ENCODE results near the gene ELP5. TPM values are rescaled to one million over a fixed set of nuclear protein-coding genes. Genes with fewer than 3 reads are reported as not detected.

The ELP5 gene
- total and polyA plus RNA-seq, 2 experiments from 2014 or later: 38.3 to 41.4 TPM

- Mint-ChIP-seq H3K4me1 (peaks cover 65% of the 10 kb centered on the region), H3K9me3 (no peaks in the 10 kb centered on the region; the same call in 2 of the 3 replicates), H3K27ac (peak overlapping the region; percentile 99), H3K4me3 (peak overlapping the region; percentile 70), H3K36me3 (ENCODE audit: low read depth) (peaks cover 3% of the 10 kb centered on the region; the same call in 2 of the 3 replicates), H3K27me3 (ENCODE audit: insufficient read depth, low read depth, poor library complexity) (peaks cover 37% of the 10 kb centered on the region)
- no peaks in the 10 kb centered on the region for H3K27me3 ChIP-seq (ENCODE audit: insufficient read depth)
- peak overlapping the region; percentile 90 for H3K4me2 ChIP-seq
- ATAC-seq (peak; percentile 81), DNase-seq (ENCODE audit: low spot score) (peak; percentile 100)
- peaks cover 55% of the 10 kb centered on the region for H3K4me1 ChIP-seq (ENCODE audit: insufficient read depth)
- H3K9me2 ChIP-seq (ENCODE audit: insufficient read depth): no peaks in the 10 kb centered on the region
- peak overlapping the region; percentile 88 for H3K27ac ChIP-seq (ENCODE audit: low read depth)
- peak overlapping the region; percentile 70 for H3K4me3 ChIP-seq
- H4K20me1 ChIP-seq (replicated peaks; ENCODE audit: insufficient read depth): no peaks in the 10 kb centered on the region; the same call in 1 of the 2 replicates
- H2AFZ ChIP-seq: no peak overlapping the region
- peaks cover 45% of the 10 kb centered on the region for H3K79me2 ChIP-seq (replicated peaks; ENCODE audit: insufficient read depth)
- TF ChIP-seq CTCF (conservative IDR thresholded peaks at IDR 0.05; ENCODE audit: low read depth in 2 of 2) (peak; percentile 52), ZNF114 (CRISPR knock-in tag; IDR thresholded peaks at IDR 0.05) (no peak), NANOG (IDR thresholded peaks at IDR 0.05; ENCODE audit: borderline replicate concordance) (no peak), CREB1 (CRISPR knock-in tag; IDR thresholded peaks at IDR 0.05; ENCODE audit: low read depth) (peak; percentile 67)
- TF ChIP-seq, protein P1, sequence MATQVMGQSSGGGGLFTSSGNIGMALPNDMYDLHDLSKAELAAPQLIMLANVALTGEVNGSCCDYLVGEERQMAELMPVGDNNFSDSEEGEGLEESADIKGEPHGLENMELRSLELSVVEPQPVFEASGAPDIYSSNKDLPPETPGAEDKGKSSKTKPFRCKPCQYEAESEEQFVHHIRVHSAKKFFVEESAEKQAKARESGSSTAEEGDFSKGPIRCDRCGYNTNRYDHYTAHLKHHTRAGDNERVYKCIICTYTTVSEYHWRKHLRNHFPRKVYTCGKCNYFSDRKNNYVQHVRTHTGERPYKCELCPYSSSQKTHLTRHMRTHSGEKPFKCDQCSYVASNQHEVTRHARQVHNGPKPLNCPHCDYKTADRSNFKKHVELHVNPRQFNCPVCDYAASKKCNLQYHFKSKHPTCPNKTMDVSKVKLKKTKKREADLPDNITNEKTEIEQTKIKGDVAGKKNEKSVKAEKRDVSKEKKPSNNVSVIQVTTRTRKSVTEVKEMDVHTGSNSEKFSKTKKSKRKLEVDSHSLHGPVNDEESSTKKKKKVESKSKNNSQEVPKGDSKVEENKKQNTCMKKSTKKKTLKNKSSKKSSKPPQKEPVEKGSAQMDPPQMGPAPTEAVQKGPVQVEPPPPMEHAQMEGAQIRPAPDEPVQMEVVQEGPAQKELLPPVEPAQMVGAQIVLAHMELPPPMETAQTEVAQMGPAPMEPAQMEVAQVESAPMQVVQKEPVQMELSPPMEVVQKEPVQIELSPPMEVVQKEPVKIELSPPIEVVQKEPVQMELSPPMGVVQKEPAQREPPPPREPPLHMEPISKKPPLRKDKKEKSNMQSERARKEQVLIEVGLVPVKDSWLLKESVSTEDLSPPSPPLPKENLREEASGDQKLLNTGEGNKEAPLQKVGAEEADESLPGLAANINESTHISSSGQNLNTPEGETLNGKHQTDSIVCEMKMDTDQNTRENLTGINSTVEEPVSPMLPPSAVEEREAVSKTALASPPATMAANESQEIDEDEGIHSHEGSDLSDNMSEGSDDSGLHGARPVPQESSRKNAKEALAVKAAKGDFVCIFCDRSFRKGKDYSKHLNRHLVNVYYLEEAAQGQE (IDR thresholded peaks at IDR 0.05; ENCODE audit: unreplicated experiment): no peak
- peaks cover 15% of the 10 kb centered on the region for H3F3A ChIP-seq (replicated peaks; ENCODE audit: low read depth)
- H3K36me3 ChIP-seq (ENCODE audit: insufficient read depth): no peaks in the 10 kb centered on the region
Observed at GRCh38 chr17:7214300-7215135, 37.5 kb upstream of the ELP5 start.

DNA sequence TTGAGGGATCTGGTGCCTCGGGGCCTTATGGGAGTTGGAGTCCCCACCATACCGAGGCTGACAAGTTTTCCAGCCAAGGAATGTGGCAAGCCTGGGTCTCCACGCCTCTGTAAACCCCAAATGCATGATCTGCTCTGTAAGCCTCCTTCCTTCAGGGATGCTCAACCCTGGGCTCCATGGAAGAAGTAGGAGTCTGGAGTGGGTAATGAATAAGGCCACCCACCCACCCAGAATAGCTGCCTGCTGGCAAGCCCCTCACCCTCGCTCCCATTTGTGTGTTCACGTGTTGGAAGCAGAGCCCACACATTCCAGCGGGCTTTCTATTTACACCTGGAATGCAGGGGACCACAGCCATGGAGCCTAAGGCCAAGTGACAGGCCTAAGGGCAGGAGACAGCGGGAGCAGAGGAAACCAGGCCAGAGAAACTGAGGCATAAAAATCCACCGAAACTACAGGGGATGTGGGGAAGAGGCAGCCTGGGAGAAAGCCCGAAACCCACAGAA, 36.8 kb upstream of the ELP5 start:
- H3K4me1 ChIP-seq (ENCODE audit: insufficient read depth): peaks cover 52% of the 10 kb centered on the region
- no peaks in the 10 kb centered on the region for H3K9me2 ChIP-seq (ENCODE audit: insufficient read depth)
- Mint-ChIP-seq H3K27ac (peak overlapping the region; percentile 99), H3K9me3 (no peaks in the 10 kb centered on the region; the same call in 2 of the 3 replicates), H3K4me1 (peaks cover 62% of the 10 kb centered on the region), H3K4me3 (peak overlapping the region; percentile 70), H3K36me3 (ENCODE audit: low read depth) (peaks cover 3% of the 10 kb centered on the region; the same call in 2 of the 3 replicates), H3K27me3 (ENCODE audit: insufficient read depth, low read depth, poor library complexity) (peaks cover 40% of the 10 kb centered on the region)
- no peaks in the 10 kb centered on the region for H3K27me3 ChIP-seq (ENCODE audit: insufficient read depth)
- peak; percentile 81 for DNase-seq (ENCODE audit: low spot score)
- peak overlapping the region; percentile 90 for H3K4me2 ChIP-seq
- peaks cover 12% of the 10 kb centered on the region for H3F3A ChIP-seq (replicated peaks; ENCODE audit: low read depth)
- H2AFZ ChIP-seq: no peak overlapping the region
- H4K20me1 ChIP-seq (replicated peaks; ENCODE audit: insufficient read depth): no peaks in the 10 kb centered on the region; the same call in 1 of the 2 replicates
- peaks cover 39% of the 10 kb centered on the region for H3K79me2 ChIP-seq (replicated peaks; ENCODE audit: insufficient read depth)
- peak; percentile 3 for ATAC-seq
- H3K4me3 ChIP-seq: peak overlapping the region; percentile 70
- peak overlapping the region; percentile 88 for H3K27ac ChIP-seq (ENCODE audit: low read depth)
- TF ChIP-seq ETS1 (IDR thresholded peaks at IDR 0.05): peak; percentile 90
- TF ChIP-seq ZNF331 (CRISPR knock-in tag; IDR thresholded peaks at IDR 0.05; ENCODE audit: low read depth): no peak
- H3K36me3 ChIP-seq (ENCODE audit: insufficient read depth): no peaks in the 10 kb centered on the region

Data from GM23338 (cell line).